ENCODE measurements around the gene HOXA6. TPM values are rescaled to one million over a fixed set of nuclear protein-coding genes. Genes with fewer than 3 reads are reported as not detected.
A peak's percentile ranks its signal among the peaks of the same experiment; 100 is the strongest.

HOXA6 gene
- total RNA-seq, 1 experiment from 2014 or later, result not detected

GRCh38 chr7:27124902-27125689 lies 22.5 kb downstream of the HOXA6 start:
- H3K4me3 Mint-ChIP-seq, result no peak overlapping the region
- H3K9me3 Mint-ChIP-seq, result no peaks in the 10 kb centered on the region
- ChIA-PET POLR2A (no interaction called here), CTCF (no interaction called here)
- TF ChIP-seq TEAD4 (CRISPR knock-in tag; IDR thresholded peaks at IDR 0.05), result no peak
- no peak for TF ChIP-seq ZNF121 (CRISPR knock-in tag; IDR thresholded peaks at IDR 0.05)
- TF ChIP-seq USF2 (CRISPR knock-in tag; IDR thresholded peaks at IDR 0.05), result no peak
- no peak for TF ChIP-seq ZNF512 (CRISPR knock-in tag; IDR thresholded peaks at IDR 0.05; ENCODE audit: borderline replicate concordance)
- TF ChIP-seq CREM (CRISPR knock-in tag; IDR thresholded peaks at IDR 0.05), result no peak
- no peak for TF ChIP-seq ARID4B (CRISPR knock-in tag; IDR thresholded peaks at IDR 0.05; ENCODE audit: borderline replicate concordance)
- no peak for TF ChIP-seq FOXP4 (CRISPR knock-in tag; IDR thresholded peaks at IDR 0.05)
- no peak for TF ChIP-seq IRF2 (CRISPR knock-in tag; IDR thresholded peaks at IDR 0.05; ENCODE audit: borderline replicate concordance, low read depth)
- no peak for TF ChIP-seq ZNF138 (CRISPR knock-in tag; conservative IDR thresholded peaks at IDR 0.05)
- TF ChIP-seq ZNF232 (CRISPR knock-in tag; IDR thresholded peaks at IDR 0.05), result no peak
- H3K27me3 Mint-ChIP-seq (ENCODE audit: low read depth), result peaks cover 99% of the 10 kb centered on the region
- ATAC-seq, result no peak
- no peak for DNase-seq (ENCODE audit: low spot score)
- H3K4me1 Mint-ChIP-seq, result peaks cover 12% of the 10 kb centered on the region
- no peak overlapping the region for H3K27ac Mint-ChIP-seq
- no peaks in the 10 kb centered on the region for H3K36me3 Mint-ChIP-seq

- ATAC-seq, result no peak
- Mint-ChIP-seq H3K27me3 (ENCODE audit: low read depth) (peaks cover 100% of the 10 kb centered on the region), H3K36me3 (no peaks in the 10 kb centered on the region), H3K27ac (no peak overlapping the region), H3K9me3 (no peaks in the 10 kb centered on the region), H3K4me1 (peaks cover 9% of the 10 kb centered on the region), H3K4me3 (no peak overlapping the region)
- DNase-seq (ENCODE audit: low spot score), result no peak
- TF ChIP-seq USF2 (CRISPR knock-in tag; IDR thresholded peaks at IDR 0.05) (peak; percentile 51), AFF4 (CRISPR knock-in tag; IDR thresholded peaks at IDR 0.05; ENCODE audit: borderline replicate concordance) (no peak)
- CTCF ChIA-PET, result interaction anchor here (0.9 to 1.9 kb wide), 2 partner anchors 37 to 55 kb away, joined by 4 to 5 read pairs; no protein-coding TSS in a partner anchor
- POLR2A ChIA-PET, result no interaction called here
Observed at GRCh38 chr7:27124096-27124901, 23.3 kb downstream of the HOXA6 start.
